ENCODE results near the gene FGD2. TPM values are rescaled to one million over a fixed set of nuclear protein-coding genes. Genes with fewer than 3 reads are reported as not detected.
A peak's percentile ranks its signal among the peaks of the same experiment; 100 is the strongest.

FGD2 gene
- total RNA-seq, 1 donor from 2014 or later = 435 TPM

- peaks cover 5% of the 10 kb centered on the region for H3K9me3 Mint-ChIP-seq
- POLR2A ChIA-PET = interaction anchor here (1.5 to 24.7 kb wide), 5 partner anchors 8 to 147 kb away, joined by 4 to 519 read pairs (median 17); partner anchors contain the start of genes FGD2 and PIM1
- H3K27ac Mint-ChIP-seq = peak overlapping the region; percentile 50
- TF ChIP-seq CTCF (IDR thresholded peaks at IDR 0.05) = no peak
- DNase-seq = no peak
- H3K4me1 Mint-ChIP-seq = peaks cover 35% of the 10 kb centered on the region
- peaks cover 94% of the 10 kb centered on the region for H3K36me3 Mint-ChIP-seq (ENCODE audit: low read depth)
- CTCF ChIA-PET = interaction anchor here (1.1 to 10.6 kb wide), 4 partner anchors 25 to 184 kb away, joined by 3 to 185 read pairs (median 60); no protein-coding TSS in a partner anchor
- H3K4me3 Mint-ChIP-seq = no peak overlapping the region
- no peaks in the 10 kb centered on the region for H3K27me3 Mint-ChIP-seq
- ATAC-seq (ENCODE audit: low read depth) = no peak
- intact Hi-C loops (cut with micrococcal nuclease) = loop anchor here (5.0 kb wide), 1 partner anchor 76 kb away; no protein-coding TSS in a partner anchor
Measured at GRCh38 chr6:37025621-37026466, 20.4 kb downstream of the FGD2 start.

GRCh38 chr6:37027036-37027720 lies 21.7 kb downstream of the FGD2 start:
- no peak for DNase-seq
- ChIA-PET CTCF (interaction anchor here (0.6 to 9.5 kb wide), 6 partner anchors 9 to 181 kb away, joined by 3 to 113 read pairs (median 4); partner anchors contain the start of gene PIM1), POLR2A (interaction anchor here (0.7 to 24.7 kb wide), 6 partner anchors 10 to 377 kb away, joined by 3 to 519 read pairs (median 22); partner anchors contain the start of genes FGD2 and PIM1)
- intact Hi-C loops (cut with micrococcal nuclease) = loop anchor here (5.0 kb wide), 1 partner anchor 75 kb away; no protein-coding TSS in a partner anchor
- Mint-ChIP-seq H3K9me3 (peaks cover 5% of the 10 kb centered on the region), H3K27ac (peak overlapping the region; percentile 61), H3K4me3 (no peak overlapping the region), H3K27me3 (no peaks in the 10 kb centered on the region), H3K36me3 (ENCODE audit: low read depth) (peaks cover 92% of the 10 kb centered on the region), H3K4me1 (peaks cover 33% of the 10 kb centered on the region)
- ATAC-seq (ENCODE audit: low read depth) = no peak
- TF ChIP-seq CTCF (IDR thresholded peaks at IDR 0.05) = no peak

- DNase-seq = no peak
- H3K27ac Mint-ChIP-seq = peak overlapping the region; percentile 80
- intact Hi-C loops (cut with micrococcal nuclease) = loop anchor here (5.0 kb wide), 1 partner anchor 74 kb away; no protein-coding TSS in a partner anchor
- TF ChIP-seq CTCF (IDR thresholded peaks at IDR 0.05) = no peak
- ChIA-PET CTCF (interaction anchor here (0.6 to 9.5 kb wide), 8 partner anchors 10 to 180 kb away, joined by 3 to 113 read pairs (median 10); partner anchors contain the start of genes C6orf89 and PIM1), POLR2A (interaction anchor here (0.6 to 24.7 kb wide), 11 partner anchors 9 to 182 kb away, joined by 3 to 519 read pairs (median 6); partner anchors contain the start of genes FGD2, MTCH1 and PIM1)
- no peak overlapping the region for H3K4me3 Mint-ChIP-seq
- peaks cover 91% of the 10 kb centered on the region for H3K36me3 Mint-ChIP-seq (ENCODE audit: low read depth)
- no peaks in the 10 kb centered on the region for H3K27me3 Mint-ChIP-seq
- H3K4me1 Mint-ChIP-seq = peaks cover 38% of the 10 kb centered on the region
- ATAC-seq (ENCODE audit: low read depth) = no peak
- peaks cover 5% of the 10 kb centered on the region for H3K9me3 Mint-ChIP-seq
Measured at GRCh38 chr6:37027811-37028469, 22.5 kb downstream of the FGD2 start.

GRCh38 chr6:37029249-37029971 lies 24.0 kb downstream of the FGD2 start:
- intact Hi-C loops (cut with micrococcal nuclease) = loop anchor here (1.0 to 5.0 kb wide), 4 partner anchors 22 to 179 kb away; no protein-coding TSS in a partner anchor
- DNase-seq (no peak), ATAC-seq (ENCODE audit: low read depth) (peak; percentile 63)
- TF ChIP-seq CTCF (IDR thresholded peaks at IDR 0.05) = no peak
- Mint-ChIP-seq H3K27me3 (no peaks in the 10 kb centered on the region), H3K4me3 (no peak overlapping the region), H3K9me3 (peaks cover 5% of the 10 kb centered on the region), H3K27ac (peak overlapping the region; percentile 68), H3K4me1 (peaks cover 50% of the 10 kb centered on the region), H3K36me3 (ENCODE audit: low read depth) (peaks cover 91% of the 10 kb centered on the region)
- CTCF ChIA-PET = interaction anchor here (0.7 to 9.5 kb wide), 18 partner anchors 8 to 259 kb away, joined by 3 to 113 read pairs (median 4); partner anchors contain the start of genes C6orf89, MTCH1 and PIM1
- POLR2A ChIA-PET = interaction anchor here (0.6 to 24.7 kb wide), 18 partner anchors 9 to 180 kb away, joined by 3 to 519 read pairs (median 6); partner anchors contain the start of genes C6orf89, FGD2, MTCH1 and PIM1
